Stomach (tissue), 9 donors: ENCODE data around the gene MATN4. TPM values are rescaled to one million over a fixed set of nuclear protein-coding genes. Genes with fewer than 3 reads are reported as not detected.

Experiments
- DNase-seq, 2 donors: peaks; one replicate each; pipeline versions ENCODE4 v3.0.0 to v3.0.0-alpha.2; 2013 to 2019
- H3K27ac ChIP-seq, 5 donors: fragments of 200-600 bp in 4 of 5; sonication (generic) in 4 of 5; one replicate each; pipeline ENCODE4 v1.5.1; 2013 to 2019; ENCODE audit warnings: mild to moderate bottlenecking in 1 of 5, moderate library complexity in 1 of 5
- H3K27me3 ChIP-seq, 3 donors: fragments of 200-600 bp; sonication (generic); one replicate each; pipeline ENCODE4 v1.5.1; 2017 to 2019; ENCODE audit warnings: mixed run types in 1 of 3
- H3K36me3 ChIP-seq, 4 donors: fragments of 200-600 bp; sonication (generic); 1 replicate in 3 of 4; 2 replicates in 1 of 4; pipeline ENCODE4 v1.5.1; 2016 to 2019
- H3K4me1 ChIP-seq, 4 donors: fragments of 200-600 bp; sonication (generic); one replicate each; pipeline ENCODE4 v1.5.1; 2016 to 2019
- H3K4me3 ChIP-seq, 4 donors: fragments of 200-600 bp; sonication (generic) in 3 of 4; one replicate each; pipeline ENCODE4 v1.5.1; 2016 to 2019; ENCODE audit warnings: mild to moderate bottlenecking in 1 of 4
- H3K9me3 ChIP-seq, 4 donors: fragments of 200-600 bp; sonication (generic); one replicate each; pipeline ENCODE4 v1.5.1; 2016 to 2019
- EP300 ChIP-seq: sonication (generic); formaldehyde crosslinking; IDR thresholded peaks from one replicate; pipeline ENCODE4 v1.6.1; 2017; ENCODE audit warnings: antibody characterized with exemption
- POLR2A ChIP-seq, 4 donors: fragments of 450-650 bp; IDR thresholded peaks; one replicate each; pipeline ENCODE4 v1.6.1; 2016; ENCODE audit warnings: antibody characterized with exemption in 4 of 4, control low read depth in 2 of 4, mild to moderate bottlenecking in 1 of 4, moderate library complexity in 1 of 4
- POLR2AphosphoS5 ChIP-seq, 3 donors: sonication (generic); formaldehyde crosslinking; IDR thresholded peaks; one replicate each; pipeline ENCODE4 v1.6.1; 2016; ENCODE audit warnings: antibody characterized with exemption in 3 of 3
- WGBS, 5 donors: extraction: QIAGEN DNeasy Blood & Tissue Kit in 3 of 5; methylation state at CpG; one replicate each; pipeline versions ENCODE4 v1.1.5 to v1.1.7; 2013 to 2018; 5-methylcytosine and 5-hydroxymethylcytosine counted together
- intact Hi-C: fragments of 100-400 bp; cut with DNase I; formaldehyde crosslinking; loops from one replicate; pipeline ENCODE4 v1.15.1; 2023; ENCODE audit warnings: low total_unique reads
- polyA plus RNA-seq, 3 donors: library from polyadenylated mRNA; stranded (reverse); fragments of 200-250 nt; gene quantifications; one replicate each; pipeline ENCODE4 v1.2.3, GENCODE V29; 2013
- total RNA-seq, 5 donors: library from RNA; depleted of rRNA; stranded (reverse); fragments of >200 nt; gene quantifications; one replicate each; pipeline versions ENCODE4 v1.1.0 to v1.2.3, GENCODE V29; 2014 to 2016
- TF ChIP-seq, protein P1 (sequence below), 7 experiments: fragments of 450-650 bp in 4 of 7; fragments of 200-600 bp in 3 of 7; sonication (generic) in 3 of 7; IDR thresholded peaks; one replicate each; pipeline ENCODE4 v1.5.1; 2016 to 2019; ENCODE audit warnings: antibody characterized with exemption in 7 of 7, control low read depth in 2 of 7, mild to moderate bottlenecking in 1 of 7
- donor health status: healthy with polysubstance abuse.
- donor health status: Bipolar disorder and iron deficiency.
- donor health status: healthy.

The MATN4 gene
- total and polyA plus RNA-seq, 8 donors: 0.25 to 0.37 (median 0.30) TPM; not detected in 5

DNA sequence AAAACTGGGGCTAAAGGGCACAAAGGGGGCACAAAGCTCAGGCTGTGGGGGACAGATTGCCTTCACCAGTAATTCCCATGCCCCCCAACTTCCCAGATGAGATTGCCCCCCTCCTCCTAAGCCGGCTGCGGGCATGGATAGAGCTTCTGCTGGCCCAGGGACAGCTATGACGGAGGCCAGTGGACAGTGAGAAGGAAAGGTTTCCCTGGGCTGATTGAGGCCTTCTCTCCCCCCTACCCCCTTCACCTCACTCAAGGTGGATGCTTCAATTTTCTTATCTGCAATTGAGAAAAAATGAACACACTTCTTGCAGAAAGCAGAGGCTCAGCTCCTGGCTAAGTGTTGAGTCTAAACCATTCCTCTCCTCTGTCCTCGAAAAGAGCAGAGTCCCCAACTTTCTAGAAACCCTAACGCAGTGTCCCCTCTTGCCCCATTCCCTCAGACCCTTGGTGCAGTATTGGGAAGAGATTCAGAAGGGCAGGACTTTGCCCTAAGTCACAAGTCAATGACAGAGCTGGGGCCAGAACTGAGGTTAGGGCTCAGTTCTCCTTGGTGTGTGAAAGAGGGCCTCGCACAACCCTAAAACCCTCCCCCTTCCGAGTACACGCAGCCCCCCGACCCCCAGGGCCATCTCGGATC, 39.3 kb upstream of the MATN4 start:
- Histone ChIP-seq H3K36me3 (no peaks in the 10 kb centered on the region), H3K9me3 (no peaks in the 10 kb centered on the region), H3K4me3 (peak overlapping the region; percentile 68 to 74 (median 70)), H3K4me1 (peaks cover 46 to 64% (median 51%) of the 10 kb centered on the region in 4 donors), H3K27me3 (peaks cover 0 to 7% (median 0%) of the 10 kb centered on the region in 3 donors), H3K27ac (peak overlapping the region; percentile 91 to 97 (median 95))
- peak in 1 of 2 donors; percentile 36 for DNase-seq
- TF ChIP-seq EP300 (no peak), POLR2AphosphoS5 (IDR thresholded peaks at IDR 0.05) (no peak), POLR2A (IDR thresholded peaks at IDR 0.05) (no peak)
- TF ChIP-seq, protein P1, sequence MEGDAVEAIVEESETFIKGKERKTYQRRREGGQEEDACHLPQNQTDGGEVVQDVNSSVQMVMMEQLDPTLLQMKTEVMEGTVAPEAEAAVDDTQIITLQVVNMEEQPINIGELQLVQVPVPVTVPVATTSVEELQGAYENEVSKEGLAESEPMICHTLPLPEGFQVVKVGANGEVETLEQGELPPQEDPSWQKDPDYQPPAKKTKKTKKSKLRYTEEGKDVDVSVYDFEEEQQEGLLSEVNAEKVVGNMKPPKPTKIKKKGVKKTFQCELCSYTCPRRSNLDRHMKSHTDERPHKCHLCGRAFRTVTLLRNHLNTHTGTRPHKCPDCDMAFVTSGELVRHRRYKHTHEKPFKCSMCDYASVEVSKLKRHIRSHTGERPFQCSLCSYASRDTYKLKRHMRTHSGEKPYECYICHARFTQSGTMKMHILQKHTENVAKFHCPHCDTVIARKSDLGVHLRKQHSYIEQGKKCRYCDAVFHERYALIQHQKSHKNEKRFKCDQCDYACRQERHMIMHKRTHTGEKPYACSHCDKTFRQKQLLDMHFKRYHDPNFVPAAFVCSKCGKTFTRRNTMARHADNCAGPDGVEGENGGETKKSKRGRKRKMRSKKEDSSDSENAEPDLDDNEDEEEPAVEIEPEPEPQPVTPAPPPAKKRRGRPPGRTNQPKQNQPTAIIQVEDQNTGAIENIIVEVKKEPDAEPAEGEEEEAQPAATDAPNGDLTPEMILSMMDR (IDR thresholded peaks at IDR 0.05): no peak
- intact Hi-C loops: no loop called here
- 9 to 49% (median 10%) methylated on average over 5 to 10 of the region's 10 CpGs for WGBS, 5 donors

DNA sequence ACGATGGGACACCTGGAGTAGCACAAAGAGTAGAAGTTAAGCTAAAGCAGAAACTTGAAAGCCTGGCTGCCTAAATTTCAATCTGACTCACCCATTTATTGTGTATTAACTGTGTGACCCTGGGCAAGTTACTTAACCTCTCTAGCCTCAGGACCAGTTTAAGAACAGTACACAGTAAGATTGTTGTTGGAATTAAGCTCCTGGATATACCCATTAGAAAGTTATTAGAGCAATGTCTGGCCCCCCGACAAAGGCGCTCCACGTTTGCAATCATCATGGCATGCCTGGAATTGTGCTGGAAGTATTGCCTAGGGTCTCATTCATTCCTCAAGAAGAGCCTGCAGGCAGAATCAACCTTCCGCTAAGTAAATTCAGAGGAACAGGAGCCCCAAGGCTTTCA, 38.8 kb upstream of the MATN4 start:
- Histone ChIP-seq H3K4me1 (peaks cover 49 to 70% (median 57%) of the 10 kb centered on the region in 4 donors), H3K27me3 (peaks cover 0 to 7% (median 0%) of the 10 kb centered on the region in 3 donors), H3K27ac (peak overlapping the region; percentile 91 to 97 (median 95)), H3K36me3 (no peaks in the 10 kb centered on the region), H3K9me3 (no peaks in the 10 kb centered on the region), H3K4me3 (peak overlapping the region; percentile 68 to 74 (median 70))
- 23 to 46% (median 38%) methylated on average over 5 of the region's 5 CpGs for WGBS, 5 donors
- TF ChIP-seq, protein P1 (IDR thresholded peaks at IDR 0.05): no peak
- TF ChIP-seq EP300: no peak
- TF ChIP-seq POLR2AphosphoS5 (IDR thresholded peaks at IDR 0.05): no peak
- no peak for TF ChIP-seq POLR2A (IDR thresholded peaks at IDR 0.05)
- DNase-seq: no peak
- intact Hi-C loops: no loop called here

DNA sequence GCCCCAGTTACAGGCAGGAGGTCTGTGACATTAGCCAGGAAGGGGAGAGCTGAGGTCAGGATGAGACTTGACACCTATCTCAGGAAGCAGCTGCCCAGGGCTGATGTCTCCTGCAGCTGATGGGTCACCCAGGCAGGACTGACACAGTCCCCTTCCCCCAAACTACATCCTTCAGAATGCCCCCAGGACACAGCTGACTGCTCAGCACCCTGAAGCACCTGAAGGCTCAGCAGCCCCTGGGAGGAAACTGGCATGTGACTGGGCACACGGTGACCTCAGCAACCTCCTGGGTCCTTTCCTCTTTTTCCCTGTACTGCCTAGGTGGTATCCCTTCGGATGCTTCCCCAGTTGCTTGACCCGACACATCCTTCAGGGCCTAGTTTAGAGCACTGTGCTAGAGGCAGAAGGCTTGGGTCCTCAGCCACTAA, 38.2 kb upstream of the MATN4 start:
- no peaks in the 10 kb centered on the region for H3K36me3 ChIP-seq
- WGBS, 5 donors: 15 to 40% (median 31%) methylated on average over 3 of the region's 3 CpGs
- no peaks in the 10 kb centered on the region for H3K9me3 ChIP-seq
- H3K27ac ChIP-seq: peak overlapping the region; percentile 91 to 97 (median 95)
- H3K27me3 ChIP-seq: peaks cover 0 to 7% (median 0%) of the 10 kb centered on the region in 3 donors
- no peak for DNase-seq
- intact Hi-C loops: no loop called here
- no peak for TF ChIP-seq POLR2A (IDR thresholded peaks at IDR 0.05)
- no peak for TF ChIP-seq EP300
- TF ChIP-seq, protein P1 (IDR thresholded peaks at IDR 0.05): no peak
- TF ChIP-seq POLR2AphosphoS5 (IDR thresholded peaks at IDR 0.05): no peak
- peaks cover 55 to 75% (median 62%) of the 10 kb centered on the region in 4 donors for H3K4me1 ChIP-seq
- H3K4me3 ChIP-seq: peak overlapping the region; percentile 68 to 74 (median 70)

DNA sequence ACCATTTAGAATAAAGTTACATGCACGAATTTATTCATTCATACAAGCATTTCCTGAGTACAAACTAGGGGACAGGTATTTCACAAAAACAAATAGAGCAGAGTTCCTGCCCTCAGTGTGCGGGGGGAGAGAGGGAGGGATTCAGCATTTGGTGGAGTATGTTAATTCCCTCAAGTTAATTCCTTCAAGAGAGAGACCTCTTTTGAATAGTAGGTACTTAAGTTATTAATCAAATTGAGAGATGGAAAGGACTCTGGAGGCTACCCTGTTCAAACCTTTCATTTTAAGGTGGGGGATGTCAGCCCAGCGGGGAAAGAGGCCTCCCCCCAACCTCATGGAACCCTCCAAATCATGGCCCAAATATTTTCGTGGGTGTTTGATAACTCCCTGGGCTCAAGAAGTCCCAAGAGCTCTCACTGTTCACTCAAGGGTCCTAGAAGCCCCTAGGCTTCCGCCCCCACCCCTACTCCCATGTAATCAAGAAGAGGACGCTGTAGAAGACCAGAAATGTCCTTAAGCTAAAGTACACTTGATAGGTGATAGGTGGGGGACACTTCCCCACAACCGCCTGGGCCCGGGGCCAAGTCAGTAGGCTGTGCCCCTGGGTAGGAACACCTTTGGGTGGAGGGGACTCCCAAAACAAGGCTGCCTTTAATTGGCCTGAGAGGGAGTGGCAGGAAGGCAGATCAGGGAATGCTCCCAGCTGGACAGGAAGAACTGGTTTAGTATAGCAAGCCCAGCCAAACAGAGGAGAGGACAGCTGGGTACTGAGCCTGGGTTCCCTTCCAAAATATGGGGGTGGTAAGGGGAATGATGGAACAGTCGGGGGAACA, 37.2 kb upstream of the MATN4 start:
- no peaks in the 10 kb centered on the region for H3K9me3 ChIP-seq
- peaks cover 0 to 7% (median 0%) of the 10 kb centered on the region in 3 donors for H3K27me3 ChIP-seq
- peak overlapping the region; percentile 68 to 74 (median 70) for H3K4me3 ChIP-seq
- H3K27ac ChIP-seq: peak overlapping the region; percentile 91 to 97 (median 95)
- TF ChIP-seq EP300 (no peak), POLR2A (IDR thresholded peaks at IDR 0.05) (peak in 2 of 4 donors; percentile 39 to 42), POLR2AphosphoS5 (IDR thresholded peaks at IDR 0.05) (peak in 2 of 3 donors; percentile 85 to 91)
- TF ChIP-seq, protein P1 (IDR thresholded peaks at IDR 0.05): no peak
- peaks cover 65 to 85% (median 72%) of the 10 kb centered on the region in 4 donors for H3K4me1 ChIP-seq
- intact Hi-C loops: no loop called here
- peak; percentile 82 to 86 for DNase-seq
- H3K36me3 ChIP-seq: peaks cover 0 to 9% (median 3%) of the 10 kb centered on the region in 4 donors
- WGBS, 5 donors: 32 to 40% (median 34%) methylated on average over 9 of the region's 9 CpGs
